H9 (cell line): ENCODE data around the gene UCP3. TPM values are rescaled to one million over a fixed set of nuclear protein-coding genes. Genes with fewer than 3 reads are reported as not detected.

ENCODE experiments used
- DNase-seq: peaks from one replicate; pipeline ENCODE4 v3.0.0-alpha.2; 2017
- H2AFZ ChIP-seq: one replicate; pipeline ENCODE4 v1.6.1; 2013; ENCODE audit warnings: mild to moderate bottlenecking, low read length, control low read depth, moderate library complexity
- H2AK5ac ChIP-seq: 2 replicates; pipeline ENCODE4 v1.6.1; 2013; ENCODE audit warnings: low read length, control low read depth, mixed read lengths; ENCODE audit not compliant: insufficient read length
- H2BK120ac ChIP-seq: one replicate; pipeline ENCODE4 v1.6.1; 2013; ENCODE audit warnings: low read depth, mild to moderate bottlenecking, low read length, control low read depth, inconsistent platforms; ENCODE audit not compliant: poor library complexity, severe bottlenecking
- H2BK12ac ChIP-seq: 2 replicates; pipeline ENCODE4 v1.6.1; 2013; ENCODE audit warnings: low read length, control low read depth, mixed read lengths, low read depth; ENCODE audit not compliant: insufficient read length
- H2BK15ac ChIP-seq: 2 replicates; pipeline ENCODE4 v1.6.1; 2013; ENCODE audit warnings: low read depth, low read length, control low read depth
- H2BK20ac ChIP-seq: one replicate; pipeline ENCODE4 v1.6.1; 2013; ENCODE audit warnings: low read depth, mild to moderate bottlenecking, low read length, control low read depth, inconsistent platforms; ENCODE audit not compliant: poor library complexity, severe bottlenecking
- H2BK5ac ChIP-seq: 2 replicates; pipeline ENCODE4 v1.6.1; 2013; ENCODE audit warnings: low read length, control low read depth, mixed read lengths; ENCODE audit not compliant: insufficient read length
- H3K14ac ChIP-seq: 2 replicates; pipeline ENCODE4 v1.6.1; 2013; ENCODE audit warnings: low read length, control low read depth; ENCODE audit not compliant: insufficient read depth
- H3K18ac ChIP-seq: 2 replicates; pipeline ENCODE4 v1.6.1; 2013; ENCODE audit warnings: low read depth, mild to moderate bottlenecking, mixed read lengths, low read length, control low read depth; ENCODE audit not compliant: insufficient read length
- H3K23ac ChIP-seq: 2 replicates; pipeline ENCODE4 v1.6.1; 2013; ENCODE audit warnings: low read length, control low read depth, mixed read lengths, low read depth; ENCODE audit not compliant: insufficient read length
- H3K23me2 ChIP-seq: 2 replicates; pipeline ENCODE4 v1.6.1; 2013; ENCODE audit warnings: low read depth, mild to moderate bottlenecking, mixed read lengths, low read length, control low read depth; ENCODE audit not compliant: insufficient read length, poor library complexity, severe bottlenecking
- H3K27ac ChIP-seq: 2 replicates; pipeline ENCODE4 v1.5.1; 2013; ENCODE audit warnings: low read length, control low read depth, mixed read lengths, low read depth; ENCODE audit not compliant: insufficient read length
- H3K27me3 ChIP-seq: 2 replicates; pipeline ENCODE4 v1.6.1; 2013; ENCODE audit warnings: low read length, control low read depth, inconsistent platforms; ENCODE audit not compliant: insufficient read depth
- H3K4ac ChIP-seq: 2 replicates; pipeline ENCODE4 v1.6.1; 2013; ENCODE audit warnings: low read depth, mild to moderate bottlenecking, control low read depth, inconsistent platforms, low read length, moderate library complexity
- H3K4me1 ChIP-seq: 2 replicates; pipeline ENCODE4 v1.6.1; 2013; ENCODE audit warnings: low read length, control low read depth, inconsistent platforms; ENCODE audit not compliant: insufficient read depth
- H3K4me2 ChIP-seq: 2 replicates; pipeline ENCODE4 v1.6.1; 2013; ENCODE audit warnings: low read length, control low read depth, mixed read lengths; ENCODE audit not compliant: insufficient read length, insufficient read depth
- H3K56ac ChIP-seq: 2 replicates; pipeline ENCODE4 v1.6.1; 2013; ENCODE audit warnings: low read depth, mild to moderate bottlenecking, mixed read lengths, low read length, control low read depth; ENCODE audit not compliant: insufficient read length
- H3K79me1 ChIP-seq: 2 replicates; pipeline ENCODE4 v1.6.1; 2013; ENCODE audit warnings: low read depth, mild to moderate bottlenecking, moderate library complexity, low read length, control low read depth, inconsistent platforms; ENCODE audit not compliant: insufficient read depth, poor library complexity, severe bottlenecking
- H3K79me2 ChIP-seq: 2 replicates; pipeline ENCODE4 v1.6.1; 2013; ENCODE audit warnings: low read length, control low read depth, inconsistent platforms; ENCODE audit not compliant: insufficient read depth
- H3K9ac ChIP-seq: 2 replicates; pipeline ENCODE4 v1.6.1; 2013; ENCODE audit warnings: low read length, control low read depth, mixed read lengths; ENCODE audit not compliant: insufficient read length; ENCODE audit errors: extremely low read depth
- H3K9me3 ChIP-seq: one replicate; pipeline ENCODE4 v1.6.1; 2013; ENCODE audit warnings: low read depth, low read length, inconsistent platforms; ENCODE audit not compliant: control insufficient read depth
- H3T11ph ChIP-seq: one replicate; pipeline ENCODE4 v1.6.1; 2013; ENCODE audit warnings: mild to moderate bottlenecking, low read length, control low read depth, inconsistent platforms
- H4K20me1 ChIP-seq: one replicate; pipeline ENCODE4 v1.6.1; 2013; ENCODE audit not compliant: control insufficient read depth, insufficient read length, insufficient read depth
- H4K5ac ChIP-seq: 2 replicates; pipeline ENCODE4 v1.6.1; 2013; ENCODE audit warnings: low read depth, mild to moderate bottlenecking, mixed read lengths, low read length, control low read depth; ENCODE audit not compliant: insufficient read length
- H4K8ac ChIP-seq: replicated peaks from 2 replicates; pipeline ENCODE4 v1.6.1; 2013; ENCODE audit warnings: low read length, control low read depth, mixed read lengths, low read depth; ENCODE audit not compliant: insufficient read length
- H4K91ac ChIP-seq: 2 replicates; pipeline ENCODE4 v1.6.1; 2013; ENCODE audit warnings: low read depth, mild to moderate bottlenecking, moderate library complexity, mixed read lengths, low read length, control low read depth; ENCODE audit not compliant: insufficient read length
- H3K27ac Mint-ChIP-seq, 3 experiments: 2 replicates in 2 of 3; 3 replicates in 1 of 3; pipeline ENCODE4 v1.8.0; 2020 to 2021; ENCODE audit warnings: mixed read lengths in 3 of 3, mild to moderate bottlenecking in 1 of 3, moderate library complexity in 1 of 3
- H3K27me3 Mint-ChIP-seq: 2 replicates; pipeline ENCODE4 v1.8.0; 2021; ENCODE audit warnings: low read depth, mild to moderate bottlenecking, moderate library complexity, mixed read lengths
- H3K36me3 Mint-ChIP-seq, 3 experiments: 2 replicates in 2 of 3; 3 replicates in 1 of 3; pipeline ENCODE4 v1.8.0; 2020 to 2021; ENCODE audit warnings: low read depth in 3 of 3, mixed read lengths in 3 of 3; ENCODE audit not compliant: insufficient read depth in 1 of 3
- H3K4me1 Mint-ChIP-seq, 2 experiments: 2 replicates each; pipeline ENCODE4 v1.8.0; 2020; ENCODE audit warnings: mixed read lengths in 2 of 2
- H3K4me3 Mint-ChIP-seq, 2 experiments: 2 replicates in 1 of 2; 3 replicates in 1 of 2; pipeline ENCODE4 v1.8.0; 2020 to 2021; ENCODE audit warnings: mild to moderate bottlenecking in 2 of 2, mixed read lengths in 2 of 2, moderate library complexity in 1 of 2
- H3K9me3 Mint-ChIP-seq, 2 experiments: 2 replicates in 1 of 2; 3 replicates in 1 of 2; pipeline ENCODE4 v1.8.0; 2020; ENCODE audit warnings: mild to moderate bottlenecking in 2 of 2, mixed read lengths in 2 of 2, moderate library complexity in 1 of 2
- WGBS: extraction: QIAGEN DNeasy Blood & Tissue Kit; methylation state at CpG from one replicate; pipeline ENCODE4 v1.1.7; 2013; ENCODE audit warnings: missing lambda C conversion rate, low lambda C conversion rate, mixed read lengths; ENCODE audit not compliant: insufficient read length; ENCODE audit errors: extremely low coverage; 5-methylcytosine and 5-hydroxymethylcytosine counted together
- total RNA-seq: library from RNA; stranded (reverse); gene quantifications from 2 replicates; pipeline ENCODE4 v1.2.1, GENCODE V29; 2021
- TF ChIP-seq, protein P1 (sequence below): fragments of 200-600 bp; sonication (generic); conservative IDR thresholded peaks from 3 replicates; pipeline ENCODE4 v1.8.0; 2021; ENCODE audit warnings: antibody characterized with exemption, mild to moderate bottlenecking

The UCP3 gene
- total RNA-seq, 1 experiment from 2014 or later: 0.85 TPM

DNA sequence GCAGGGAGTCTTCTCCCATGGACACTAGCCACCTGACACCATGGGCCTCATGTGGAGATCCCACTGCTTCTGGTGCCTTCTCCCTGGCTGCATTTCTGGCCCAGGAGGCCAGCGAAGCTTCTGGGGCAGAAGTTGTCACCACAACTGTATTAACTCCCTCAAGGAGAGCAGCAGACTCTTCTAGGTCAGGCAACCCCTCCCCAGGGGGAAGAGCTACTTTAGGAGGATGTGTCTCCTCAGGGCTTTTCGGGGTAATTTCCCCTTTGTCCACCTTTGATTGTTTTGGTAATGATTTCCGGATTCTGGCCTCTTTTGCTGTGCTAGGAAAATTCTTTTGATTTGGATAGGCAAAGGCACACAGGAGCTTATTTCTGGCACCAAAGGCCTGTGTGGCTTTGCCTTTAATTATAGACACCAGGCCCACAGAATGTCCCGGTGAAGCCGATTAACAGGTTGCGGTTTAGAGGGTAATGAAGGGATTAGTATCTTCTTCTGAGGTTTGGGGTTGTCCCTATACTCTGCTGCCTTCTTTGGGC lies 17.3 kb downstream of the UCP3 start:
- Histone ChIP-seq H3T11ph (no peak overlapping the region), H4K8ac (no peak overlapping the region), H4K5ac (no peak overlapping the region), H3K56ac (no peak overlapping the region), H3K27ac (no peak overlapping the region), H3K79me2 (no peaks in the 10 kb centered on the region), H3K4me1 (no peaks in the 10 kb centered on the region), H4K91ac (no peak overlapping the region), H3K9ac (no peak overlapping the region), H2BK20ac (no peak overlapping the region), H2BK120ac (no peak overlapping the region), H3K27me3 (no peaks in the 10 kb centered on the region), H3K4ac (no peak overlapping the region), H2AK5ac (no peak overlapping the region), H2BK5ac (no peak overlapping the region), H2AFZ (no peak overlapping the region), H2BK12ac (no peak overlapping the region), H2BK15ac (no peak overlapping the region), H4K20me1 (no peaks in the 10 kb centered on the region), H3K4me2 (no peak overlapping the region), H3K23ac (no peak overlapping the region), H3K18ac (no peak overlapping the region), H3K9me3 (no peaks in the 10 kb centered on the region), H3K79me1 (no peaks in the 10 kb centered on the region), H3K23me2 (no peaks in the 10 kb centered on the region), H3K14ac (no peak overlapping the region)
- Mint-ChIP-seq H3K9me3 (no peaks in the 10 kb centered on the region), H3K4me1 (peaks cover 5 to 8% of the 10 kb centered on the region in 2 experiments; a peak in 2 of 4 replicates), H3K27me3 (no peaks in the 10 kb centered on the region; the same call in 1 of the 2 replicates), H3K4me3 (no peak overlapping the region), H3K27ac (no peak overlapping the region; a peak in 1 of 7 replicates), H3K36me3 (no peaks in the 10 kb centered on the region)
- no peak for DNase-seq
- TF ChIP-seq, protein P1, sequence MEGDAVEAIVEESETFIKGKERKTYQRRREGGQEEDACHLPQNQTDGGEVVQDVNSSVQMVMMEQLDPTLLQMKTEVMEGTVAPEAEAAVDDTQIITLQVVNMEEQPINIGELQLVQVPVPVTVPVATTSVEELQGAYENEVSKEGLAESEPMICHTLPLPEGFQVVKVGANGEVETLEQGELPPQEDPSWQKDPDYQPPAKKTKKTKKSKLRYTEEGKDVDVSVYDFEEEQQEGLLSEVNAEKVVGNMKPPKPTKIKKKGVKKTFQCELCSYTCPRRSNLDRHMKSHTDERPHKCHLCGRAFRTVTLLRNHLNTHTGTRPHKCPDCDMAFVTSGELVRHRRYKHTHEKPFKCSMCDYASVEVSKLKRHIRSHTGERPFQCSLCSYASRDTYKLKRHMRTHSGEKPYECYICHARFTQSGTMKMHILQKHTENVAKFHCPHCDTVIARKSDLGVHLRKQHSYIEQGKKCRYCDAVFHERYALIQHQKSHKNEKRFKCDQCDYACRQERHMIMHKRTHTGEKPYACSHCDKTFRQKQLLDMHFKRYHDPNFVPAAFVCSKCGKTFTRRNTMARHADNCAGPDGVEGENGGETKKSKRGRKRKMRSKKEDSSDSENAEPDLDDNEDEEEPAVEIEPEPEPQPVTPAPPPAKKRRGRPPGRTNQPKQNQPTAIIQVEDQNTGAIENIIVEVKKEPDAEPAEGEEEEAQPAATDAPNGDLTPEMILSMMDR: no peak
- no CpG with 5 or more reads among the region's 6 CpGs for WGBS
